Measurements from ENCODE around the gene KRT73. TPM values are rescaled to one million over a fixed set of nuclear protein-coding genes. Genes with fewer than 3 reads are reported as not detected.

The KRT73 gene
- not detected for polyA plus RNA-seq (2012; ENCODE audit: missing spikeins)

DNA sequence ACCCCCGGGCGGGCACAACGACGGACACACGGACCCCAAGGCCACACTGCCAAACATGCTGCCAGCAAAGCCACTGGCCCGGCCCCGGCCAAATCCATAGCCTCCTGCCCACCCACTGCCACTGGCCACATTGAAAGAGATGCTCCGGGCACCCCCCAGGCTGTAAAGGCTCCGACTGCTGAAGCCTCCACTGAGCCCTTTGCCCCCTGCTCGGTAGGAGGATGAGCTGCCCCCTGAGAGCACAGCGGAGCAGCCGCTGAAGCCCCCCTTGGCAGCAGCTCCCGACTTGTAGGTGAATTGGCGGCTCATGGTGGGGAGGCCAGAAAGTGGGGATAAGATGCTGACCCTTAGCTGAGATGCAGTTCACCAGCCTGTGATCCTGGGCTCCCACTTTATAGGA is at the start of gene KRT73:
Gene KRT73 (minus strand): TSS at position 344 of the 400 bp plus-strand sequence. CDS start 35 bp downstream, at position 309.
- TF ChIP-seq TAF1 (IDR thresholded peaks at IDR 0.05; ENCODE audit: borderline replicate concordance, low read depth, low read length) (no peak), POLR2A (IDR thresholded peaks at IDR 0.05; ENCODE audit: low read depth, low read length) (no peak), POLR2AphosphoS5 (IDR thresholded peaks at IDR 0.05; ENCODE audit: low read depth, low read length) (no peak)
- no peak for FAIRE-seq
- DNase-seq (ENCODE audit: insufficient read length) = no peak

DNA sequence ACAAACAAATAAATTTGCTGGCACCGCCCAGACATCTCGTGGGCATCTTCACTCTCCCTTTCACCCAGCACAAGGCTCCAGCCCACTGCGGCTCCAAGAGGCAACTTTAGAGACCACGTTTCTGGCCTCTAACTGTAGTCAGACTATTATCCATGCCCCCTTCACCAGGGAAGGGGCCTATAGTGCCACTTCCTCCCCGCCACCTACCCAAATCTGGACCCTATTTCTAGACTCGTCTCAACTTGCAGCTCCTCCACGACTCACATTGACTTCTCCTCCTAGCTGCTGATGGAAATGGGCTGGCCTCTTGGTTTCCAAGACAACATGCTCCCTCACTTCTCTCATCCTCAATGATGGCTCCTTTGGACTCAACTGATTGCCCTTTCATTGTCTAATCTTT is 49.6 kb upstream of the KRT73 start:
- DNase-seq (ENCODE audit: insufficient read length) (no peak), FAIRE-seq (no peak)
- TF ChIP-seq POLR2A (IDR thresholded peaks at IDR 0.05; ENCODE audit: low read depth, low read length) = no peak
- TF ChIP-seq POLR2AphosphoS5 (IDR thresholded peaks at IDR 0.05; ENCODE audit: low read depth, low read length) = no peak
- TF ChIP-seq TAF1 (IDR thresholded peaks at IDR 0.05; ENCODE audit: borderline replicate concordance, low read depth, low read length) = no peak

DNA sequence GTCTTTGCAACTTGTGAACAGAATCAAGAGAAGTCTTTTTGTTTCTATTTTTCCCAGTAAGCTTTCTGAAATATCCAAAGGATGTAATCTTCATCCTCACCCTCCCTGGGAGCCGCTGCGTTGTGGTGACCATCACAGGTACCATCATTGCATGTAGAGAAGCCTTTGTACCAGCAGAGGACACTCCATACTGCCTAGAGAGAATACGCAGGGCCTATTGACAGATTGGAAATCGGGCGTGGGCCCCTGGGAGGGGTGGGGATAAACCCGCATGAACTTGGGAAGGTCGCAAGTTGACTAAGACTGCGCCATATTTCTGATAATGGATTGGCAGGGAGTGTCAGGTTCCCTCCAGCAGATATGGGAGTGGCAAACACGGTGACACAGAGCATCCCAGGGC is 49.1 kb upstream of the KRT73 start:
- DNase-seq (ENCODE audit: insufficient read length) (no peak), FAIRE-seq (no peak)
- TF ChIP-seq TAF1 (IDR thresholded peaks at IDR 0.05; ENCODE audit: borderline replicate concordance, low read depth, low read length) (no peak), POLR2A (IDR thresholded peaks at IDR 0.05; ENCODE audit: low read depth, low read length) (no peak), POLR2AphosphoS5 (IDR thresholded peaks at IDR 0.05; ENCODE audit: low read depth, low read length) (no peak)

DNA sequence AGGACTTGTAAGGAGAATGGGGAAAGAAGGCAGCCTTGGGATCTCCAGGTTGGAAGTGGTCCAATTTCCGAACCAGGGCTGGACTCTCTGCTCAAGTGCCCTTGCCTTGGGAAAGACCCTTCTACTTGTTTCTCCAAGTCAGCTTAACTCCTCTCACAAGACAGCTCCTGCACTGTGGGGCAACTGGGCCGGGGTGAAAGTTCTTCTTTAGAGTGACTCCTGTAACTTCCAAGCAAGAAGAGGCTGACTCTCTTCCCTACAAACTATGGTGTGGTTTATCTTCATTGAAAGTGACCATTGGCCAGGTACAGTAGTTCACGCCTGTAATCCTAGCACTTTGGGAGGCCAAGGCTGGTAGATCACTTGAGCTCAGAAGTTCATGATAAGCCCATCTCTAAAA is 48.1 kb upstream of the KRT73 start:
- TF ChIP-seq POLR2A (IDR thresholded peaks at IDR 0.05; ENCODE audit: low read depth, low read length) (no peak), TAF1 (IDR thresholded peaks at IDR 0.05; ENCODE audit: borderline replicate concordance, low read depth, low read length) (no peak), POLR2AphosphoS5 (IDR thresholded peaks at IDR 0.05; ENCODE audit: low read depth, low read length) (no peak)
- no peak for FAIRE-seq
- no peak for DNase-seq (ENCODE audit: insufficient read length)

DNA sequence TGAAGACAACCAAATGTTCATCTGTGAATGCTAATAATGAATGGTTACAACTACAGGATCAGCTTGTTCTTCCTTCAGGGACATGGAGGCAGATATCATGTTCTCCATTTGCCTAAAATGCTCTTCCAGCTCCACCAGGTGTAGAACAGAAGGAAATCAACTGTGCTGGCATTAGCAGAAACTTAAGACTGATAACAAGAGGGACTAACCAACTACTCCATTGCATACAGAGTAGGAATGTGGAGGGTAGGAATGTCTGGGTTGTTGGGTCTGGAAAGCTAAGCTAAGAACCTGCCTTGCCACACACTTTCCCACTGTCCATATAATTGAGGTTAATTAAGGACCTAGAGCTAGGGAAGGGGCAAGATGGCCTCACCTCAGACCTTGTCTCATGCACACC is 45.1 kb upstream of the KRT73 start:
- FAIRE-seq (no peak), DNase-seq (ENCODE audit: insufficient read length) (no peak)
- TF ChIP-seq POLR2AphosphoS5 (IDR thresholded peaks at IDR 0.05; ENCODE audit: low read depth, low read length) (no peak), POLR2A (IDR thresholded peaks at IDR 0.05; ENCODE audit: low read depth, low read length) (no peak), TAF1 (IDR thresholded peaks at IDR 0.05; ENCODE audit: borderline replicate concordance, low read depth, low read length) (no peak)

DNA sequence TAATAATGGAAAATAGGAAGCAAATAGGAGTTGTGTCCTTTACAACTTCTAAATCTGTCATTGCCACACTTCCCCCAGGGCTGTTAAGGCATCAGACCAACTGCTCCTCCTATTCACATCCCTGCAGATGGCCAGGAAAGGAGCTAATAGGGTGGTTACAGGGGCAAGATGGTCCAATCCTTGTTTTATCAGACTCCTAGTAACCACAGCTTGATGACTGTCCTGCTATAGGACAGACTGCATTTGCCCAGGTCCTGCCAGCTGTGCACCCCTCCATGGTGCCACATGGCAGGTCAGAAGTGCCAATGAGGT is 44.5 kb upstream of the KRT73 start:
- TF ChIP-seq POLR2A (IDR thresholded peaks at IDR 0.05; ENCODE audit: low read depth, low read length) = no peak
- no peak for TF ChIP-seq TAF1 (IDR thresholded peaks at IDR 0.05; ENCODE audit: borderline replicate concordance, low read depth, low read length)
- TF ChIP-seq POLR2AphosphoS5 (IDR thresholded peaks at IDR 0.05; ENCODE audit: low read depth, low read length) = no peak
- no peak for DNase-seq (ENCODE audit: insufficient read length)
- no peak for FAIRE-seq

DNA sequence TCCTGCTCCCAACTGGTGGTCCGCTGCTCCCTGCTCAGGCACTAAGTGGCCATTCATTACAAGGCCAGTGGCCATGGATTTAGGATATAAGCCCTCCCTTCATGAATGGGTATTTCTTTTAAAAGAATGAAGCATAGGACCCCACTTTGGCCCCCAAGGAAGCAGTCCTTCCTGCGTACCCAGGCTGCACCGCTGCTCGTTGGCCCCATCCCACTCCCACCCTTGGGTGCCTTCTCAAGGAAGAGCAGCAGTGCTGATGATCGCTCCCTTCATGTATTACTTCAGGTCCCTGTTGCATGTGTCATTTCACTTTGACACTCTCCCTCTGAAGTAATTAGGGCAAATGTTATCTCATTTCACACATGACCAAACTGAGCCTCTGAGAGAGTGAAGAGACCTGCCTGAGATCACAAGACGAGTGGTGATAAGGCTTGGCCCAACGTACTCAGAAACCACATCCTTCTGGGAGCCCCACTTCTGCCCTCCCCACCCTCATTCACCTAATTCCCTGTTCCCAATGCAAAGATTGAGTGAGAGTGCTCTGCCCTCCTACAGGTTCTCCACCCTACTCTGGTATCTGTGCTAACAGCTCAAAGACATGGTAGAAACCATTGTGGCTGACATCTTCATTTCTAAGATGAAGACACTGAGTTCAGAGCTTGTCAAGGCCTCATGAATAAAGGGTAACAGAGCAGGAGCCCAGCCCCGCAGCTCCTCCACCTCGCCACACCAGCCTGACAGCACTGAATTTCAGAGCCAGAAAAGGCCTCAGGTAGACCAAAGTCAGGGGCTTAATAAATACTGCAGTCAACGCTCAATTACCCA is 43.9 kb upstream of the KRT73 start:
- DNase-seq (ENCODE audit: insufficient read length) (no peak), FAIRE-seq (no peak)
- TF ChIP-seq POLR2A (IDR thresholded peaks at IDR 0.05; ENCODE audit: low read depth, low read length) = no peak
- TF ChIP-seq POLR2AphosphoS5 (IDR thresholded peaks at IDR 0.05; ENCODE audit: low read depth, low read length) = no peak

DNA sequence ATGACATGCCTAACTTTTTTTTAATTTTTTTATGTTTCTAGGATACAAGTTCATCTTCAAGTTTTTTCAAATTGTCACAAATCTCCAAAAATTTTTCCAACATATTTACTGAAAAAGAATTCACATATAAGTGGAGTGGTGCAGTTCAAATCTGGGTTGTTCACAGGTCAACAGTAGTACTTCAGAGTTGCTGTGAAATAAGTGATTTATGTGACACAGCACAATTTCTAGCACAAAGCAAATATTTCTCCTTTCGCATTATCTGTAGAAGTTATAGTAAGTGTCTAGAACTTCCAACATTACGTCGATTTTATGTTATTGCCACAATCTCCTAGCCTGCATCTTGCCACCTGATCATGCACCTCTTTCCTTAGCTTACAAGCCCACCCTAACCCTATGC is 43.3 kb upstream of the KRT73 start:
- TF ChIP-seq TAF1 (IDR thresholded peaks at IDR 0.05; ENCODE audit: borderline replicate concordance, low read depth, low read length) (no peak), POLR2A (IDR thresholded peaks at IDR 0.05; ENCODE audit: low read depth, low read length) (no peak), POLR2AphosphoS5 (IDR thresholded peaks at IDR 0.05; ENCODE audit: low read depth, low read length) (no peak)
- FAIRE-seq (no peak), DNase-seq (ENCODE audit: insufficient read length) (no peak)

DNA sequence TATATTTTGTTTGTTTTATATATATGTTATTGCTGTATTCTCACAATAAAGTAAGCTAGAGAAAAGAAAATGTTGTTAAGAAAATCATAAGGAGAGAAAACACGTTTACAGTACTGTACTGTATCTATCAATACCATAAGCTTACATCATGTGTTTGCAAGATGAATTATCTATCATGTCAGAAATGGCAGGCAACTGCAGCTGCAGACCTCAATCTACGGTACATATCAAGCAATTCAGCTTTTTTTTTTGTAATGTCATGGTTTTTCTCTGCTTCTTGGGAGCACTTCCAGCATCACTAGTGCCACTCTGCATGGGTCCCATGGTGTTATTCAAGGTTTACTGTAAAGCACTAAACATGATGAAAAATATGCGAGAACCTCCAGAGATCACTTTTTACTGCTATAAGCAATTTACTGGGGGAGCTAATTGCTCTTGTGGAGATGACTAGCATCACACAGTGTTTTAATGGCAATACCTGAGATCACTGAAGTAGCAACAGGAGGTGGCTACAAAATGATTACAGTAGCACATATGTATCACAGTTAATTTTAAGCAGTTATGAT is 42.7 kb upstream of the KRT73 start:
- no peak for FAIRE-seq
- no peak for TF ChIP-seq TAF1 (IDR thresholded peaks at IDR 0.05; ENCODE audit: borderline replicate concordance, low read depth, low read length)
- TF ChIP-seq POLR2A (IDR thresholded peaks at IDR 0.05; ENCODE audit: low read depth, low read length) = no peak
- no peak for TF ChIP-seq POLR2AphosphoS5 (IDR thresholded peaks at IDR 0.05; ENCODE audit: low read depth, low read length)
- no peak for DNase-seq (ENCODE audit: insufficient read length)

DNA sequence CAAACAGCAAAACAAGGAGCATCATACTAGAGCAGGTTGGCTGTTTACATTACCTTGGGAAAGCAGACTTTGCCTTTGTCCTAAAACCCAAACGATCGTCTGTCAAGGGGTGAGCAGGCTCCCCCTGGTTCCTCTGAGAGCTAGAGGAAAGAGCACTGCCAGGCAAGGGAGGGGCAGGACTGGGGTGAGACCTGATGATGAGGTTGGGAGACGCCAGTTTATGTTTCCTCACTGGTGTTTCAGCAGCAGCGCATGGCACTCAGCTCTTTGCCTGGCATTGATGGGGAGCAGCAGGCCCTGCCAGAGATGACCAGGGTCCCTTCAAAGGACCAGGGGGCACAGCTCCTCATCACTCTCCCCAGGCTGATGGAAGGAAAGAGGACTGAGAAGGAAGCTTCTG is 41.6 kb upstream of the KRT73 start:
- DNase-seq (ENCODE audit: insufficient read length) (no peak), FAIRE-seq (no peak)
- no peak for TF ChIP-seq POLR2A (IDR thresholded peaks at IDR 0.05; ENCODE audit: low read depth, low read length)
- no peak for TF ChIP-seq TAF1 (IDR thresholded peaks at IDR 0.05; ENCODE audit: borderline replicate concordance, low read depth, low read length)
- TF ChIP-seq POLR2AphosphoS5 (IDR thresholded peaks at IDR 0.05; ENCODE audit: low read depth, low read length) = no peak

DNA sequence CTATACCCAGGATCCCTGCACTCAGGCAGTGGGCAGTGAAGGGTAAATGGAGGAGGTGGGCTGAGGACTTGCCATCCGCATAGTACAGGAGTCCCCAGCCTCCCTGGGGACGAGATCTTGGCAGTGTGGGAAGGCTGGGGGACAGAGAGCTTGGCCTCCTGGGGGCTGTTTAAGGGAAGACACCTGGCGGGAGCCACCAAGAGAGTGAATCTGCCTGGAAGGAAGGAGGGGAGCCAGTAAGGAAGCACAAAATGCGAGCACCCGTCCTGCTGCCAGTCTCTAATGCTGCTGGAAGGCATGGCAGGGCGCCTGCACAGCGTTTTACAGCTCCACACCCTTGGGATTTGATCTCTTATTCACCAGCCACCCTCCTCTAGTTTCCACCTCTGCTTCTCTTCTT is 41.0 kb upstream of the KRT73 start:
- FAIRE-seq (no peak), DNase-seq (ENCODE audit: insufficient read length) (no peak)
- TF ChIP-seq POLR2AphosphoS5 (IDR thresholded peaks at IDR 0.05; ENCODE audit: low read depth, low read length) = no peak
- TF ChIP-seq TAF1 (IDR thresholded peaks at IDR 0.05; ENCODE audit: borderline replicate concordance, low read depth, low read length) = no peak
- no peak for TF ChIP-seq POLR2A (IDR thresholded peaks at IDR 0.05; ENCODE audit: low read depth, low read length)

DNA sequence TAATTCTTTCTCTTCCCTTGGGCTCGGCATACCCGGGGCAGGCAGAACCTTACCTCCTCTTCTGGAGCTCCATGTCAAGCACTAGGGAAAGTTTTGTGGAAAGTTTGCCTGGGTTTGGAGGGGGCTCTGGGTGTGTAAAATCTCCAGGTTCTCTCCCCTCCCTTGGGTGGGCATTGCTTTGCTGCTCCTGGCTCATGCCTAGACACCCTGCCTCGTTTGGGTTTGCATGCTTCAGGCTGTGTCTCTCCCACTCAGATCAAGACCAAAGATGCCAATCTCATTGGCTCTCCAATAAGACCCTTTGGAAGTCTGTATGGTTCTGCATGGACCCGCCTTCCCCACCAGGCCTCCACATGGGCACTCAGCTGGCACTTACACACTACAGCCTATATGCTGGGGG is 39.8 kb upstream of the KRT73 start:
- TF ChIP-seq TAF1 (IDR thresholded peaks at IDR 0.05; ENCODE audit: borderline replicate concordance, low read depth, low read length) (no peak), POLR2A (IDR thresholded peaks at IDR 0.05; ENCODE audit: low read depth, low read length) (no peak), POLR2AphosphoS5 (IDR thresholded peaks at IDR 0.05; ENCODE audit: low read depth, low read length) (no peak)
- FAIRE-seq (no peak), DNase-seq (ENCODE audit: insufficient read length) (no peak)
